Measurements from ENCODE around the gene PAPPA. TPM values are rescaled to one million over a fixed set of nuclear protein-coding genes. Genes with fewer than 3 reads are reported as not detected.

PAPPA gene
- polyA plus RNA-seq, 1 donor from 2014 or later: 0.41 TPM

DNA sequence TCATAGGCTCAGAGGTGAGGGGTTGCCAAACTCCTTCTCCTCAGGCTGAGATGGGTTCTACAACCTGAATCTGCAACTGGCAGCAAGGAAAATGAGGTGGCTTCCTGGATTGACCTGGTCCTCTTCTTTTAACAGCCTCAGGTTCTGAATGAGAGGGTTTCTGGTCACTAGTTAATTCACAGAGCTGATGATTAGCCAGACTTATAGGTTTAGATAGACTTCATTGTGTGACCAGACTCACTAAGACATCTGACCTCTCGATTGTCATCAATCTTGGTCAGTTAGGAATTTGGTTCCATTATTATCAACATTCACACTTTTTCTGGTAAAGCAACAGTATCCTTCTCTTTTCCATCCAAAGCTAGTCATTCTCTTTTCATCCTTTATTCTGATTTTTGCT, 257.9 kb downstream of the PAPPA start:
- H2AFZ ChIP-seq (ENCODE audit: low read depth, low read length): no peak overlapping the region
- H3K4me2 ChIP-seq (ENCODE audit: low read length): no peak overlapping the region
- no peak overlapping the region for H3K4me3 ChIP-seq (ENCODE audit: low read length)
- no peak overlapping the region for H3K9ac ChIP-seq (ENCODE audit: low read length)
- H3F3A ChIP-seq (ENCODE audit: insufficient read depth, low read length, poor library complexity, severe bottlenecking): no peaks in the 10 kb centered on the region
- no peak for TF ChIP-seq SMC3 (conservative IDR thresholded peaks at IDR 0.05; ENCODE audit: poor library complexity)
- TF ChIP-seq EZH2 (IDR thresholded peaks at IDR 0.05; ENCODE audit: borderline replicate concordance, insufficient read depth, low read length, poor library complexity, severe bottlenecking): no peak
- TF ChIP-seq, protein P1, sequence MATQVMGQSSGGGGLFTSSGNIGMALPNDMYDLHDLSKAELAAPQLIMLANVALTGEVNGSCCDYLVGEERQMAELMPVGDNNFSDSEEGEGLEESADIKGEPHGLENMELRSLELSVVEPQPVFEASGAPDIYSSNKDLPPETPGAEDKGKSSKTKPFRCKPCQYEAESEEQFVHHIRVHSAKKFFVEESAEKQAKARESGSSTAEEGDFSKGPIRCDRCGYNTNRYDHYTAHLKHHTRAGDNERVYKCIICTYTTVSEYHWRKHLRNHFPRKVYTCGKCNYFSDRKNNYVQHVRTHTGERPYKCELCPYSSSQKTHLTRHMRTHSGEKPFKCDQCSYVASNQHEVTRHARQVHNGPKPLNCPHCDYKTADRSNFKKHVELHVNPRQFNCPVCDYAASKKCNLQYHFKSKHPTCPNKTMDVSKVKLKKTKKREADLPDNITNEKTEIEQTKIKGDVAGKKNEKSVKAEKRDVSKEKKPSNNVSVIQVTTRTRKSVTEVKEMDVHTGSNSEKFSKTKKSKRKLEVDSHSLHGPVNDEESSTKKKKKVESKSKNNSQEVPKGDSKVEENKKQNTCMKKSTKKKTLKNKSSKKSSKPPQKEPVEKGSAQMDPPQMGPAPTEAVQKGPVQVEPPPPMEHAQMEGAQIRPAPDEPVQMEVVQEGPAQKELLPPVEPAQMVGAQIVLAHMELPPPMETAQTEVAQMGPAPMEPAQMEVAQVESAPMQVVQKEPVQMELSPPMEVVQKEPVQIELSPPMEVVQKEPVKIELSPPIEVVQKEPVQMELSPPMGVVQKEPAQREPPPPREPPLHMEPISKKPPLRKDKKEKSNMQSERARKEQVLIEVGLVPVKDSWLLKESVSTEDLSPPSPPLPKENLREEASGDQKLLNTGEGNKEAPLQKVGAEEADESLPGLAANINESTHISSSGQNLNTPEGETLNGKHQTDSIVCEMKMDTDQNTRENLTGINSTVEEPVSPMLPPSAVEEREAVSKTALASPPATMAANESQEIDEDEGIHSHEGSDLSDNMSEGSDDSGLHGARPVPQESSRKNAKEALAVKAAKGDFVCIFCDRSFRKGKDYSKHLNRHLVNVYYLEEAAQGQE (IDR thresholded peaks at IDR 0.05; ENCODE audit: borderline replicate concordance): no peak
- TF ChIP-seq MXI1 (conservative IDR thresholded peaks at IDR 0.05; ENCODE audit: poor library complexity, severe bottlenecking): no peak
- no peak for TF ChIP-seq POLR2AphosphoS5 (IDR thresholded peaks at IDR 0.05)
- no peak for TF ChIP-seq EP300 (conservative IDR thresholded peaks at IDR 0.05; ENCODE audit: poor library complexity, severe bottlenecking)
- TF ChIP-seq, protein P2, sequence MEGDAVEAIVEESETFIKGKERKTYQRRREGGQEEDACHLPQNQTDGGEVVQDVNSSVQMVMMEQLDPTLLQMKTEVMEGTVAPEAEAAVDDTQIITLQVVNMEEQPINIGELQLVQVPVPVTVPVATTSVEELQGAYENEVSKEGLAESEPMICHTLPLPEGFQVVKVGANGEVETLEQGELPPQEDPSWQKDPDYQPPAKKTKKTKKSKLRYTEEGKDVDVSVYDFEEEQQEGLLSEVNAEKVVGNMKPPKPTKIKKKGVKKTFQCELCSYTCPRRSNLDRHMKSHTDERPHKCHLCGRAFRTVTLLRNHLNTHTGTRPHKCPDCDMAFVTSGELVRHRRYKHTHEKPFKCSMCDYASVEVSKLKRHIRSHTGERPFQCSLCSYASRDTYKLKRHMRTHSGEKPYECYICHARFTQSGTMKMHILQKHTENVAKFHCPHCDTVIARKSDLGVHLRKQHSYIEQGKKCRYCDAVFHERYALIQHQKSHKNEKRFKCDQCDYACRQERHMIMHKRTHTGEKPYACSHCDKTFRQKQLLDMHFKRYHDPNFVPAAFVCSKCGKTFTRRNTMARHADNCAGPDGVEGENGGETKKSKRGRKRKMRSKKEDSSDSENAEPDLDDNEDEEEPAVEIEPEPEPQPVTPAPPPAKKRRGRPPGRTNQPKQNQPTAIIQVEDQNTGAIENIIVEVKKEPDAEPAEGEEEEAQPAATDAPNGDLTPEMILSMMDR (IDR thresholded peaks at IDR 0.05; ENCODE audit: poor library complexity, severe bottlenecking): no peak
- H3K9me3 ChIP-seq (ENCODE audit: low read length): no peaks in the 10 kb centered on the region
- no peaks in the 10 kb centered on the region for H4K20me1 ChIP-seq (ENCODE audit: insufficient read depth)
- H3K27ac ChIP-seq (ENCODE audit: low read length): no peak overlapping the region
- H3K79me2 ChIP-seq (replicated peaks; ENCODE audit: insufficient read depth, low read length): no peaks in the 10 kb centered on the region
- no peaks in the 10 kb centered on the region for H3K9me2 ChIP-seq (ENCODE audit: insufficient read depth, low read length)
- H3K36me3 ChIP-seq (ENCODE audit: insufficient read depth, low read length): no peaks in the 10 kb centered on the region
- H3K27me3 ChIP-seq (ENCODE audit: insufficient read depth, low read depth, low read length): no peaks in the 10 kb centered on the region

DNA sequence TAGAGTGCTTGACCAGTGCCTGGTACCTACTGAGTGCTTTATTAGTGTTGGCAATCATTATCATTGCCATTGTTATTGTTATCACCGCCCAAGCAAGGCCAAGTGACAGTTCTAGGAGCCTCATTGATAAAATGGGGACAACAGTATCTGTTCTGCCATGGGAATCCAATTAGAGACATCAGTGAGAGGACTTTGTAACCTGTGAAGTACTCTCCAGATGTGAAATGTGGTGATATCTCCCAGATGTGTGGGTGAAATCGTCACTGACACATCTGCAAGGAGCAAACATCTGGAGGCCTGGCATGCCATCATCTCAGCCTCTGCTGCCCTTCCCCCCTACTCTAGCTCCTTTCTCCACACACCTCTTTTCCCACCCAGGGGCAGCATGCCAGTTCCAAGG, 260.8 kb downstream of the PAPPA start:
- Histone ChIP-seq H2AFZ (ENCODE audit: low read depth, low read length) (no peak overlapping the region), H4K20me1 (ENCODE audit: insufficient read depth) (no peaks in the 10 kb centered on the region), H3F3A (ENCODE audit: insufficient read depth, low read length, poor library complexity, severe bottlenecking) (no peaks in the 10 kb centered on the region), H3K27ac (ENCODE audit: low read length) (no peak overlapping the region), H3K27me3 (ENCODE audit: insufficient read depth, low read depth, low read length) (no peaks in the 10 kb centered on the region), H3K9me3 (ENCODE audit: low read length) (no peaks in the 10 kb centered on the region), H3K36me3 (ENCODE audit: insufficient read depth, low read length) (no peaks in the 10 kb centered on the region), H3K79me2 (replicated peaks; ENCODE audit: insufficient read depth, low read length) (no peaks in the 10 kb centered on the region), H3K9ac (ENCODE audit: low read length) (no peak overlapping the region), H3K9me2 (ENCODE audit: insufficient read depth, low read length) (no peaks in the 10 kb centered on the region), H3K4me2 (ENCODE audit: low read length) (no peak overlapping the region), H3K4me3 (ENCODE audit: low read length) (no peak overlapping the region)
- TF ChIP-seq RAD21 (conservative IDR thresholded peaks at IDR 0.05) (no peak), TAF1 (IDR thresholded peaks at IDR 0.05; ENCODE audit: low read depth) (no peak), EP300 (conservative IDR thresholded peaks at IDR 0.05; ENCODE audit: poor library complexity, severe bottlenecking) (no peak), SMC3 (conservative IDR thresholded peaks at IDR 0.05; ENCODE audit: poor library complexity) (no peak), MXI1 (conservative IDR thresholded peaks at IDR 0.05; ENCODE audit: poor library complexity, severe bottlenecking) (no peak), EZH2 (IDR thresholded peaks at IDR 0.05; ENCODE audit: borderline replicate concordance, insufficient read depth, low read length, poor library complexity, severe bottlenecking) (no peak), POLR2AphosphoS5 (IDR thresholded peaks at IDR 0.05) (no peak)
- TF ChIP-seq, protein P1 (IDR thresholded peaks at IDR 0.05; ENCODE audit: borderline replicate concordance): no peak
- TF ChIP-seq, protein P2 (IDR thresholded peaks at IDR 0.05; ENCODE audit: poor library complexity, severe bottlenecking): no peak
